ENCODE measurements around the gene MAST4.

DNA sequence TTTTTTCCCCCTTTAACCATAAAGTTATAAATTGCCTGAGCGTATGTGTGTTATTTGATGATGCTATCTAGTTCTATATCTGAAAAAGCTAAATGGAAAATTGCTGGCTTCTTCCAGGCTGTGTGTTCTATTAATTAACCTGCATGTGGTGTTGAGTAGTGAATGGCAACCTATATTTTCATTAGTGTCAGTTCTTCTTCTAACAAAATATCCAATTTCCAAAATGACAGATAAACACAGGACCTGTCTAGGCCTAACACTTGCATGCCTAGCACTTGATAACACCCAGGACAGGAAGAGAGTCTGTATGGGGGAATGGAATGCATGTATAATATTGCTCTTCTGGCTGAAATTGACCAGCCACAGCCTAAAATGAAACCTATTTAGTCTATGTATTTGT is 508.7 kb downstream of the MAST4 start:
- no peak for TF ChIP-seq POLR2A (IDR thresholded peaks at IDR 0.05; ENCODE audit: low read depth, low read length)
- TF ChIP-seq POLR2AphosphoS5 (IDR thresholded peaks at IDR 0.05; ENCODE audit: low read depth, low read length), result no peak
- TF ChIP-seq PAX5 (IDR thresholded peaks at IDR 0.05; ENCODE audit: insufficient read depth, low read length, severe bottlenecking), result no peak
- no peak for TF ChIP-seq POU2F2 (IDR thresholded peaks at IDR 0.05; ENCODE audit: low read depth, low read length)
- no peak for TF ChIP-seq SPI1 (IDR thresholded peaks at IDR 0.05; ENCODE audit: low read depth, low read length)

Data from GM12891 (cell line).